IPS DF 6.9 (cell line): Measurements from ENCODE around the gene PTPRC.

Experiments
- DNase-seq: peaks from one replicate; pipeline ENCODE4 v3.0.0-alpha.2; 2013; ENCODE audit warnings: low read depth, low spot score
- H3K27ac ChIP-seq: one replicate; pipeline ENCODE4 v1.5.1; 2013; ENCODE audit warnings: low read length, control low read depth
- H3K27me3 ChIP-seq: 2 replicates; pipeline ENCODE4 v1.6.1; 2013; ENCODE audit warnings: mild to moderate bottlenecking, low read length; ENCODE audit not compliant: control insufficient read depth, insufficient read depth
- H3K36me3 ChIP-seq: 2 replicates; pipeline ENCODE4 v1.6.1; 2013; ENCODE audit warnings: low read length; ENCODE audit not compliant: control insufficient read depth, insufficient read depth
- H3K4me1 ChIP-seq: 2 replicates; pipeline ENCODE4 v1.6.1; 2013; ENCODE audit warnings: low read length; ENCODE audit not compliant: control insufficient read depth, insufficient read depth
- H3K4me3 ChIP-seq: 2 replicates; pipeline ENCODE4 v1.5.1; 2013; ENCODE audit warnings: mild to moderate bottlenecking, low read length
- H3K9me3 ChIP-seq: 2 replicates; pipeline ENCODE4 v1.6.1; 2013; ENCODE audit warnings: low read length, inconsistent platforms; ENCODE audit not compliant: control insufficient read depth, insufficient read depth
- WGBS: extraction: QIAGEN DNeasy Blood & Tissue Kit; methylation state at CpG from one replicate; pipeline ENCODE4 v1.1.7; 2013; ENCODE audit warnings: mixed read lengths, missing lambda C conversion rate; ENCODE audit not compliant: insufficient read length, insufficient coverage; 5-methylcytosine and 5-hydroxymethylcytosine counted together

PTPRC gene

GRCh38 chr1:198761859-198762616 lies 123.2 kb downstream of the PTPRC start:
- Histone ChIP-seq H3K9me3 (no peaks in the 10 kb centered on the region), H3K36me3 (no peaks in the 10 kb centered on the region), H3K27me3 (no peaks in the 10 kb centered on the region), H3K27ac (no peak overlapping the region), H3K4me1 (no peaks in the 10 kb centered on the region), H3K4me3 (no peak overlapping the region)
- WGBS: no CpG with 5 or more reads among the region's 4 CpGs
- no peak for DNase-seq

- DNase-seq: no peak
- no peaks in the 10 kb centered on the region for H3K27me3 ChIP-seq
- H3K27ac ChIP-seq: no peak overlapping the region
- no peaks in the 10 kb centered on the region for H3K9me3 ChIP-seq
- H3K36me3 ChIP-seq: no peaks in the 10 kb centered on the region
- no peak overlapping the region for H3K4me3 ChIP-seq
- no peaks in the 10 kb centered on the region for H3K4me1 ChIP-seq
- no CpG with 5 or more reads among the region's 1 CpG for WGBS
These were observed 124.5 kb downstream of the PTPRC start for GRCh38 chr1:198763298-198763714.

DNA sequence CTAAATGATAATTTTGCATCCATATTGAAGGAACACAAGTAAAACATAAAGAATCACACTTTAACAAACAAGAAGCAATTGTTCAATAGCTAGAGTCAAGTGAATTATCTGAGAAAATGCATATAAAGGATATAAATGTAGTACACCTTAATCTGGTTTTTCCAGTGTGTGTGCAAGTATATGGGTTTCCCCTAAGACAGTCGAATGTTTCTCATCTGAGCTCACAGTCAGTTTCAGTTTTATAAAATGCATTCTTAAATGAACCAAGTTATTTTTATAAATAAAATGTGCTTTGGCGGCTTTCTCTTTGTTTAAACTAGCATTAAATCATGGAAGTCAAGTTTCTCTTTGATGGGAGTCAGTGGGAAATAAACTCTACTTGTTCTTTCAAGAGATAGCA lies 125.9 kb downstream of the PTPRC start:
- Histone ChIP-seq H3K9me3 (no peaks in the 10 kb centered on the region), H3K36me3 (no peaks in the 10 kb centered on the region), H3K27ac (no peak overlapping the region), H3K4me1 (no peaks in the 10 kb centered on the region), H3K27me3 (no peaks in the 10 kb centered on the region), H3K4me3 (no peak overlapping the region)
- no peak for DNase-seq
- no CpG with 5 or more reads among the region's 2 CpGs for WGBS

GRCh38 chr1:198765416-198765815 lies 126.6 kb downstream of the PTPRC start:
- Histone ChIP-seq H3K4me1 (no peaks in the 10 kb centered on the region), H3K4me3 (no peak overlapping the region), H3K36me3 (no peaks in the 10 kb centered on the region), H3K9me3 (no peaks in the 10 kb centered on the region), H3K27ac (no peak overlapping the region), H3K27me3 (no peaks in the 10 kb centered on the region)
- DNase-seq: no peak

DNA sequence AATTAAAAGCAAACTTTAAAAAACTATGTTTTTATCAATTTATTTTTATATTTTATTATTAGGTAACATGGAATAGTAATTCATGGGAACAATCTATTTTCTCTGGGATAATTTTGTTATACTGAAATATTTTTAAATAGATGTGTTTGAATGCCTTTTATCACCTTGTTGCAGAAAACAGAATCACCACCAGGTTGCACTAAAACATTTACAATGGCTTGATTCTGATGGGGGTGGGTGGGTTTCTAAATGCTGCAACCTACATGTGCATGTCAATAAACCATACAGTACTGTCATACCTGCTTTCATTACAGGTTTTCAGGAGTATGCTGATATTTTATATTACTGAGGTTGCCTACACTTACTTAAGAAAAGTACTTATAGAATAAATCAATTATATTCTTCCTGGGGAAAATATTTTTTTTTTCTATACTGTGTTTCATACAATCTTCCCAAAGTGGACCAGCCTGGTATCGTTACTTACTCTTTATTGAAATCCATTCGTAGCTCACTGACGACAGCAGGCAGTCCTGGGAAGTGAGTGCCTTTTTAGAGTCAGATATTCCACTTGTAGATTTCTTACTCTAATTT lies 132.8 kb downstream of the PTPRC start:
- Histone ChIP-seq H3K27ac (no peak overlapping the region), H3K27me3 (no peaks in the 10 kb centered on the region), H3K9me3 (no peaks in the 10 kb centered on the region), H3K4me1 (peaks cover 1% of the 10 kb centered on the region; the same call in 1 of the 2 replicates), H3K36me3 (no peaks in the 10 kb centered on the region), H3K4me3 (no peak overlapping the region)
- DNase-seq: peak; percentile 5
- no CpG with 5 or more reads among the region's 3 CpGs for WGBS

DNA sequence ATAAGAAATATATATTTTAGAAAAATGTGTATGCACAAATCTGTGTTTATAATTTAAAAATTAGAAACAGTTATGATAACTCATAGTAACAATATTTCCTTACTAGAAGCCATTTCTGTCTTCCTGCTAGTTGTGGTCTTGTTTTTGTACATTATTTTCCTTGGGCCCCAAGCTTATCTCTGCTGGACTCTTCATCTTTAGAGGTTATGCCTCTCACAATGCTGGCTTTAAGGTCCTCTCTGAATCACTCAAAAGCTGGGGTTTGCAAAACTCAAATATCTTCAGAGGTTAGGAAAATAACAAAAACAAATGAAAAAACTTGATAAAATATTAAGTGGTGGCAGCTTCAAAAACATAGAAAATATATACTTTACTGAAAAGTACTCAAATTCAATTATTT lies 133.8 kb downstream of the PTPRC start:
- Histone ChIP-seq H3K9me3 (no peaks in the 10 kb centered on the region), H3K27me3 (no peaks in the 10 kb centered on the region), H3K4me3 (no peak overlapping the region), H3K27ac (no peak overlapping the region), H3K36me3 (no peaks in the 10 kb centered on the region), H3K4me1 (peaks cover 1% of the 10 kb centered on the region; the same call in 1 of the 2 replicates)
- DNase-seq: no peak

DNA sequence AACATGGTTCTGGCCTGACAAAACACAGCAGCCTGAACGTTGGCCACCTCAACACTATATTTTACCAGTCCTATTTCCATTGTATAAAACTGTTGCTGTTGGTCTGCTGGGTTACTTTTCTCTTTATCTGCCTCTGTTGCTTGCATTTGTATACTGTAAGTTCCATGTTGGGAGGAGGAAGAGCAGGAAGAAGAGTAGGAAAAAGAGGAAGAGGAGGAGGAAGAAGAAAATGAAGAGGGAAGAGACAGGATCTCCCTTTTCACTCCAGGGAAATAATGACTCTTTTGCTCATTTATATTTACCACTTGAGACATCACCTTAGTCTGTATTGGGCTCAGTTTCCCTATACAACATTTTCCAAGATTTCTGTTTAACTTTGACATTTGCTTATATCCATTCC lies 134.2 kb downstream of the PTPRC start:
- Histone ChIP-seq H3K4me3 (no peak overlapping the region), H3K9me3 (no peaks in the 10 kb centered on the region), H3K27ac (no peak overlapping the region), H3K36me3 (no peaks in the 10 kb centered on the region), H3K27me3 (no peaks in the 10 kb centered on the region), H3K4me1 (peaks cover 1% of the 10 kb centered on the region; the same call in 1 of the 2 replicates)
- DNase-seq: no peak
- WGBS: no CpG with 5 or more reads among the region's 1 CpG

DNA sequence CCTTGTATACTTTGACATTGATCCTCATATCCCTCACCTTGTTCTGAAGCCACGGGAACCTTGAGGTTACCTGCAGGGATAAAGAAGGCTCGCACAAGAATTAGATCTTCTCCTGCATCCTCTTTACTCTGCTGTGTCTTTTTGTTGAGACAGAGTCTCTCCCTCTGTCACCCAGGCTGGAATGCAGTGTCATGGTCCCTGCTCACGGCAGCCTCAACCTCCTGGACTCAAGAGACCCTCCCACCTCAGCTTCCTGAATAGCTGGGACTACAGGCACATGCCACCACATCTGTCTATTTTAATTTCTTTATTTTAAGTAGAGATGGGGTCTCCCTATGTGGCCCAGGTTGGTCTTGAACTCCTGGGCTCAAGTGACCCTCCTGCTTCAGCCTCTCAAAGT lies 134.7 kb downstream of the PTPRC start:
- Histone ChIP-seq H3K27ac (no peak overlapping the region), H3K4me3 (no peak overlapping the region), H3K9me3 (no peaks in the 10 kb centered on the region), H3K36me3 (no peaks in the 10 kb centered on the region), H3K27me3 (no peaks in the 10 kb centered on the region), H3K4me1 (peaks cover 1% of the 10 kb centered on the region; the same call in 1 of the 2 replicates)
- no peak for DNase-seq
- WGBS: no CpG with 5 or more reads among the region's 3 CpGs

DNA sequence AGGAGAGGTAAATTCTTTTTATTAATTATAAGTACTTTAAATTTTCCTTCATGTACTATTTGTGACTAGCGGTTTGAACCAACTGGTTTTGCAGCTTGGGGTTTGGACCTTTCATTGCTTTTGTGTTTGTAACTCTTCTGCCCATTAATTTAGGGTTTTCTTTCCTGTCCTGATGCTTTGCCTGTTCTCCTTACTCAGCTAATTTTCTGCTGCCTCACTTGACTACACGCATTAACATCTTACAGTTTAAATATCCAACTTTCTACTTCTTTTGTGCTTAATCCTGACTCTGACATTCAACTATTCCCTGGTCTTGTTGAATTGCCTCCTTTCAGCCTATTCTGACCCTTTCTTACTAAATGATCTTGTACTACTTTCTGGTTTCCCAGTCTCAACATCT lies 135.6 kb downstream of the PTPRC start:
- Histone ChIP-seq H3K27me3 (no peaks in the 10 kb centered on the region), H3K9me3 (no peaks in the 10 kb centered on the region), H3K4me3 (no peak overlapping the region), H3K27ac (no peak overlapping the region), H3K36me3 (no peaks in the 10 kb centered on the region), H3K4me1 (peaks cover 1% of the 10 kb centered on the region; the same call in 1 of the 2 replicates)
- DNase-seq: no peak
- no CpG with 5 or more reads among the region's 2 CpGs for WGBS

DNA sequence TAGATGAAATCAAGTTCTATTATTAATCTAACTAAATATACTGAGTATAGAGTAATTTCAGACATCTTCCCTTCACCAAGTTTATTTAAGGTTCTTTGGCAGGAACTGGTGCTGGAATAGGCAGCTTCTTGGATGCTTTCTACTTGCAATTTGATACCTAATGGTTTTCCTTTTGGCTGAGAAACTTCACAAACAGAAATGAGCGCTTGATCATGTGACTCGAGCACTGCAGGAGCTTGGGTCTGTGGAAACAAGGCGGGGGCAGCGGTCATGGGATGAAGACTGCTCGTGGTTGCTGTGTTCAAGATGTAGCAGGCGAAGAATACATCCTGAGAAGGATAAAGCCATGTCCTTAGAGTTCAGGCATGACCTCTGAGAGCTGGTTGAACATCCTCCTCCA lies 136.8 kb downstream of the PTPRC start:
- H3K27ac ChIP-seq: no peak overlapping the region
- no peak for DNase-seq
- no CpG with 5 or more reads among the region's 6 CpGs for WGBS

DNA sequence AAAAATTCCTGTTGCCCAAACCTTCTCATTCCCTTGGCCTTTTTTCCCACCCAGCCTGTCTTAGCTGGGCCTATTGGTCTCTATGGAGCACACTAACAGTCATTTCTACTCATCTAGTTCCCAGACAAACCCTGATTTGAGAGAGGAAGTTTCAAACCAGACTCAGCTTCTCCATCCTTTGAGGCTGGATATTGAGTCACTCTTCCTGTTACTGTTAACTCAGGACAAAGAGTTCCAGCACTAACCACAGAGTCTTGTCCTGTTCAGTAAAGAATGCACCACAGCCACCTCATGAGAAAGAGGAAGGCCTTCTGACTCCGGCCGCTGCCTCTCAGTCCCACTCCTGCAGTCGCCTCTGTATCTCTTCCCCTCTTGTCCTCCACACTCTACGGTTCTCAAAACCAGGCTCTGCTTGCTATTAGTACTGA lies 137.8 kb downstream of the PTPRC start:
- no CpG with 5 or more reads among the region's 4 CpGs for WGBS
- DNase-seq: no peak
- no peaks in the 10 kb centered on the region for H3K27me3 ChIP-seq
- H3K36me3 ChIP-seq: no peaks in the 10 kb centered on the region
- H3K4me1 ChIP-seq: peaks cover 1% of the 10 kb centered on the region; the same call in 1 of the 2 replicates
- H3K9me3 ChIP-seq: no peaks in the 10 kb centered on the region
- no peak overlapping the region for H3K4me3 ChIP-seq
- no peak overlapping the region for H3K27ac ChIP-seq

More for the DNA sequence above, 136.8 kb downstream of the PTPRC start:
- no peaks in the 10 kb centered on the region for H3K9me3 ChIP-seq
- no peaks in the 10 kb centered on the region for H3K27me3 ChIP-seq
- no peak overlapping the region for H3K4me3 ChIP-seq
- H3K4me1 ChIP-seq: peaks cover 1% of the 10 kb centered on the region; the same call in 1 of the 2 replicates
- no peaks in the 10 kb centered on the region for H3K36me3 ChIP-seq
